TTC549 (cell line): Measurements from ENCODE around the gene HOXC13.

ENCODE experiments used
- FAIRE-seq: peaks from 2 replicates; lab custom pipeline; 2012; peaks lifted over from hg19 to GRCh38; lab: Jason Lieb, UNC

HOXC13 gene

DNA sequence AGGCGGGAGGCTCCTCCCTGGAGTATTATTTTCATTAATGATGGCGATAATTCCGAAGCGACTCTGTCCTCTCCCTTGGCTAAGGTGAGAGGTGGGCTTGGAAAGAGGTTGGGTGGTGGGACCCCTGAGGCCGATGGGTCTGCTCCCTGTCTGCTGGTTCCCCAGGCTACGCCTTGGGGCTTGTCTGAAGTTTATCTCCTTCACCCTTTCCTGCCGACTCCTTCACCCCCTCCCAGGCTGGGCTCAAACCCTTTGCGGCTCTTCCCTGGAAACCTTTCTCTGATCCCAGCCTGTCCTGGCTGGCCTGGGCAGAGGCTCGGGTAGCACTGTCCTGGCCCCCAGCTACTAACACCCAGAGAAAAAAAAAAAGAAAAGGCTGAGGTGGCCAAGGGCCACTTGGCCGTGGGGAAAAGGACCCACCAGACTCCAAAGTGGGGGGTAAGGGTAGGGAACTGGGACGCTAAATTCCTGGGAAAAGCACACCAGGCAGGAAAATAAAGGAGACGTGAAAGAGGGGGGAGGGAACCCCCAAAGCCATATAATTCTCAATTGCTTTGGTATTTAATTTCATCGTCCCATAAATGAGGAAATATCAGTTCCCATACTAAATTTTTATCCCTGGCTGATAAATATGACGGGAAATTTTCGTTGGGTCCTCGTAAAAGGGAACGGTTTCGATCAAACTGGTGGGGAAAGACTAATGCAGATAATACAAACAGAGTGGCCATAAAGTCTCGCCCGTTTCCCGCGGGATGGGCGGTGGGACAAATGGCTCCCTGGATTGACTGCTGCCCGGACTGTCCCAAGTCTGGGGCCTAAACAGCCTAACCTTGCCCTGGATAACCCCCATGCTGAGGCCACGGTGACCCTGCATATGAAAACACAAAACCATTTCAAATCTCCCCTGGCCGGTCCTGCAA lies 44.3 kb downstream of the HOXC13 start:
- FAIRE-seq, result no peak

DNA sequence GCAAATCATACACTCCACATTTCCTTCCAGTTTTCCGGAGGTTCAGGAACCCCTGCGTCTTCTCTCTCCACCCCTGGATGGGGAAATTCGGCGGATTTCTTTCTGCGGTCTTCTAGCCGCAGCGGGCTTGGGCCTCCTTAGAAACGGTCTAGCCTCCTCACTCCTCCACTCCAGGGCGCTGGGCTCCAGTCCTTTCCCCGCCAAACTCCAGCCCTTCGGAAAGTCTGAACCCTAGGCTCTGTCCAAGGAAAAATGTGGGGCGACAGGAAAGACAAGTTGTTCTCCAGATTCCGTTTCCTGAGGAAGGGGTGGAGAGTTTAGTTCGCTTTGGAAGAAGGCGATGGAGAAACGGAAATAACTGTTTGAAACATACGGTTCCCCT lies 44.9 kb downstream of the HOXC13 start:
- no peak for FAIRE-seq

DNA sequence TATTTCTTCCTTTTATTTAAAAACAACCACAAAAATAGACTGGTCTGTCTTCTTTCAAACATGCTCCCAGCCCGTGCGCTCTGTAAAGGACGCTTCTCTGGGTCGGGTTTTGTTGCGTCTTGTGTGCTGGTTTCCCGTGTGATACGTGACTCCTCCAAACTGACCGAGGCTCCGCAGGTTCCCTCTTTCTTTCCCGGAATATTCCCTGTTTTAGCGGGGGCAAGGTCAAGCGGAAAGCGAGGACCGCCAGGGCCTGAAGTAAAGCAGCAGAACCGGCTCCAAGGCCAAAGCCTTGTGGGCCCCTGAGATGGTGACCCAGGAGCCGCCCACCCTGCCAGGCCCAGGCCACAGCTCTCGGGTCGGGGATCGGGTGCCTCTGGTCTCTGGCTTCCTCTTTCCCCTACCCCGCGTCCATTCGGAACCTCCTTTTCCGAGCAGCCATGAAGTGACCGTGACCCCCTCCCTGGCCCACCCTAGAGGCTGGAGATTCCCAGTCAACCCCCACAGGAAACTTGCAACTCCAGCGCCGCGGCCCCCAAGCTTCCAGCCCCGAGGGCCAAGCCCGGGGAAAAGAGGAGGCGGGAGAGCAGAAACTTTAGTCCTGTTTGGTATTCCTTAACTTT lies 45.4 kb downstream of the HOXC13 start:
- FAIRE-seq, result no peak

DNA sequence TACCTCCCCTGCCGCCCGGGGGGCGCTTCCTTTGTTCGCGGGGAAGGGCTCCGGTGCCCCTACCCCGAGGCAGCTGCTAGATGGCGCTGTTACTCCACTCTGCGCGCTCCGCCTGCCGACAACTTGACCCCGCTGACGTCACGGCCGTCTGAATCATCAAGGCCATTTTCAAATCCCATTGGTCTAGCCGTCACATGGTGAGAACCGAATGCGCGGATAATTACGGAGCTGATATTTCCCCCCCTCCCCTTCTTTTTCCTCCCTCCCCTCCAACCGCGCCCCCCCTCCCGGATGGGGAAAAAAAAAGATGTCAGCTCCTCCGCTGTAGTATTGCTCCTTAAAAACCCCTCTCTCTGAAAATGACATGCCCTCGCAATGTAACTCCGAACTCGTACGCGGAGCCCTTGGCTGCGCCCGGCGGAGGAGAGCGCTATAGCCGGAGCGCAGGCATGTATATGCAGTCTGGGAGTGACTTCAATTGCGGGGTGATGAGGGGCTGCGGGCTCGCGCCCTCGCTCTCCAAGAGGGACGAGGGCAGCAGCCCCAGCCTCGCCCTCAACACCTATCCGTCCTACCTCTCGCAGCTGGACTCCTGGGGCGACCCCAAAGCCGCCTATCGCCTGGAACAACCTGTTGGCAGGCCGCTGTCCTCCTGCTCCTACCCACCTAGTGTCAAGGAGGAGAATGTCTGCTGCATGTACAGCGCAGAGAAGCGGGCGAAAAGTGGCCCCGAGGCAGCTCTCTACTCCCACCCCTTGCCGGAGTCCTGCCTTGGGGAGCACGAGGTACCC lies 46.5 kb downstream of the HOXC13 start, which contains the start of gene HOXC10:
Gene HOXC10 (plus strand): TSS at position 246 of the 791 bp plus-strand sequence. CDS start 114 bp downstream, at position 360.
- peak; percentile 68 for FAIRE-seq

DNA sequence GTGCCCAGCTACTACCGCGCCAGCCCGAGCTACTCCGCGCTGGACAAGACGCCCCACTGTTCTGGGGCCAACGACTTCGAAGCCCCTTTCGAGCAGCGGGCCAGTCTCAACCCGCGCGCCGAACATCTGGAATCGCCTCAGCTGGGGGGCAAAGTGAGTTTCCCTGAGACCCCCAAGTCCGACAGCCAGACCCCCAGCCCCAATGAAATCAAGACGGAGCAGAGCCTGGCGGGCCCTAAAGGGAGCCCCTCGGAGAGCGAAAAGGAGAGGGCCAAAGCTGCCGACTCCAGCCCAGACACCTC lies 47.0 kb downstream of the HOXC13 start:
- FAIRE-seq, result no peak

DNA sequence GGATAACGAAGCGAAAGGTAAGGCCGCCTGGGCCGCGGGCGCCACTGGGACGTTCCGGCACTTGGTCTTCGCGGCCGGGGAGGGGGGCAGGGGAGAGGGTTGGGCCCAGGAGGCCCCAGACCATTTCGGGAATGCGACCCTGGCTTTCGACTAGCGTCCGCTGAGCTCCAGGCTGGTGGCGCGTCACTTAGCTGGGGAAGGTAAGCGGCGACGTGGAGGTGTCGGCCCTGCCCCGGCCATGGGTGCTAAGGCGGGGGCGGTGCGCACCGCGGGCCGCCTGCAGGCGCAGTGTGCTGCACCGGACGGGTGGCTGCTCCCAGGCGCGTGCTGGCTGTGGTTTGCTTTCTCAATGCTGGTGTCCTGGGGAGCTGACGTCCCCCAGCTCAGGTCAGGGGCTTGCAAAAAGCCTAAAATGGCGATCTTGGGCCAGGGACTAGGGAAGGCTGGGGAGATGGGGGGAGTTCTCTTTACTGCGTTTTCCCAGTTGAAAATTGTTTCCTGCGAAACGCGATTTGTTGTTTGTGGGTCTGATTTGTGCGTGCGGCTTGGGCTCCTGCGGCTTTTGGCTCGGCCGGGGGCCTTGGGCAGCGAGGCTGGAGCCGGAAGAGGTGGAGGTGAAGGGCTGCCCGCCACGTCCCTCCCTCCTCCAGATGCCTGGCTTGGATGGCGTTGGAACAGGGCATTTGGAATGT lies 47.5 kb downstream of the HOXC13 start:
- FAIRE-seq, result no peak

DNA sequence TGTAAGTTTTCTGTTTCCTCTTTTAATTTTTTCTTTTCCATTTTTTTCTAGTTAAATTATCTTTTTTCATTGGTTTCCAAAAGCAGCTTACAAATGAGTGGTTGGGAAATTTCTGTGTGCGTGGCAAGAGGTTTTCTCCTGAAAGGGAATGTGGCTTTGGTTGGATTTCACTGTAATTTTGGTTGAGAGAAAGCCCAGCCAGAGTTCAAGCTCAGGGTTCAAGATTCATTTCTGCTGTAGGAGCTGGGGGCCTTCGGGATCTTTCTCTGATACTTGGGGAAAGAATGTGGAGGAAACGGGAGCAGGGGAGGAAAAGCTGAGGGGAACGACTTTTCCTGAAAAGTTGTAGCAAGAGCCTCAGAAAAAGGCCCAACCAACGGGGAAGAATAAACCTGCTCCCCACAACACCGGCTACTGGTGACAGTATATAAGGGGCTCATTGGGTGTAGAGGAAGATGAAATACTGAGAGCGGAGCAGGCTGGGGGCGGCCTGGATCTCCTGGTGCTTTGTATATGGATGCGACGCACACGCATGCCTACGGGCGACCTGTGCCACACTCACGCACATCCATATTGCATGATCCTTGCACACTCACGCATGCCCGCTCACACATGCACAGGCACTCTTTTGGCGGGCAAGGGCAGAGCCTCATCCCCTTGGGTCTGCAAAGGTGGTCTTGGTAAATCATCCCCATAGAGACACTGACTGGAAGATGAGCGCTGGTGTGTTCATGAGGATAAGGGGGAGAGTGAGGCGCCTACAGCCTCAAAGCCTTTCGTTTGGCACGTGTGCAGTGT lies 48.3 kb downstream of the HOXC13 start:
- no peak for FAIRE-seq

DNA sequence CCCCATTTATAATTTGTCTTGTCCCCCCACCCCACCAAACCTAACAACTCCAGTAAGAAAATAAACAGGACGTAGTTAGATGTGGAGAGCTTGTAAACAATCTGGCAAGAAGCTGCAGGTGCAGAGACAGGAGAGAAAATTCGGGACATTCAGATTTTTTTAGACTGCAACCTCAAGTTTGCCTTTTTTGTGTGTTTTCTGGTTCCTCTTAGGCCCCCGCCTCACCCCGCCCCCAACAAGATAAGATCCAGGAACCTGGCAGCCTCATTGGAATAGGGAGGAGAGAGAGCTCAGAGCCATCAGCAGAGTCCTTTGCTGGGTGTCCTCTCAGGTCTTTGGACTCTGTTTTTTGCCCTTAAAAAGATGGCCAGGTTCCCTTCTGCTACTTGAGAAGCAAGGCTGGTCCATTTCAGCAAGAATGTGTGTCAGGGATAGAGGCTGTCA lies 49.2 kb downstream of the HOXC13 start:
- FAIRE-seq, result no peak

DNA sequence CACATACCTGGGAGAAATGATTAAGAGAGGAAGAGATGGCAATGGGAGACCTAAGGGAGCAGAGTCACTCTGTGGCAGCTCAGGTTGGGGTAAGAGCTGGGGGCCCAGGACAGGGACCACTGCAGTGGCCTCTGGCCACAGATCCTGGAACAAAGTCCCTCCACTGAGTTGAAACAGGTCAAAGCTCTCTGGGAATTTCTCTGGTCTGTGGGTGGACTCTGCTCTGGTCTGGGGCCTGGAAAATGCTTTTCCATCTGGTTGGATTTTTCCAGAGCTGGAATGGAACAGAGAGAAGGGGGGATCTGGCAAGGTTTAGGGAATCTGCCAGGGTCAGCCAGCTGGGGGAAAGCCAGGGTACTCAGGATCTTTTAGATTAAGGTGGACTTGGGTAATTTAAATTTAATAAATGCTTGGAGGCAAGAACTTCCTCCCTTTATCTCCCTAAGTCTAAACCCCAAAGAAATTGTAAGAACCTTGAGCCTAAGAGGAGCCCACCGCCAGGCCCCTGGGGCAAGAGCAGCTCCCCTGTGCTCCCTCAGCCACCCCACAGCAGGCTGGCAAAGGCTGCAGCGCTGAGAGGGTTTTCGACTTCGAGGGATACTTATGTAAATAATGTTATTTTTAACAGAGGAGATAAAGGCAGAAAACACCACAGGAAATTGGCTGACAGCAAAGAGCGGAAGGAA lies 50.1 kb downstream of the HOXC13 start:
- no peak for FAIRE-seq

DNA sequence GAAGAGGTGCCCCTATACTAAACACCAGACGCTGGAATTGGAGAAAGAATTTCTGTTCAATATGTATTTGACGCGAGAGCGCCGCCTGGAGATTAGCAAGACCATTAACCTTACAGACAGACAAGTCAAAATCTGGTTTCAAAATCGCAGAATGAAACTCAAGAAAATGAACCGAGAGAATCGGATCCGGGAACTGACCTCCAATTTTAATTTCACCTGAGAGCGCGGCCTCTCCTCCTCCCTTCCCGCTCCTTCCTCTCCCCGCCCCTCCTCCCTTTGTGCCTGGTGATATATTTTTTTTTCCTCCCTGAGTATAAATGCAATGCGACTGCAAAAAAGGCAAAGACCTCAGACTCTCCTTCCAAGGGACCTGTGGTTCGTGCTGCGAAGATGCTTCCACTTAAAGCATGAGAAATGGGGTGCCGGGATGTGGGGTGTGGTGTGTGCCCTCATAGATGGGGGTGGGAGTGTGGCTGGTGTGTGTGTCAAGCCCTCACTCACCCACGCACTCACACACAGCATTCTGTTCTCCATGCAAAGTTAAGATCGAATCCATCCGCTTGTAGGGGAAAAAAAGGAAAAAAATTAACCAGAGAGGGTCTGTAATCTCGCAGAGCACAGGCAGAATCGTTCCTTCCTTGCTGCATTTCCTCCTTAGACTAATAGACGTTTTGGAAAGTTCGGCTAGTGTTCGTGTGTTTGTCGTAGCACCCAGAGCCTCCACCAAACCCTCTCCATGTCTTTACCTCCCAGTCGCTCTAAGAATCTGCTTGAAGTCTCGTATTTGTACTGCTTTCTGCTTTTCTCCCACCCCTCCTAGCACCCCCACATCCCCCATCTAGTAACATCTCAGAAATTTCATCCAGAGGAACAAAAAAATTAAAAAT lies 50.8 kb downstream of the HOXC13 start:
- FAIRE-seq, result peak; percentile 60

DNA sequence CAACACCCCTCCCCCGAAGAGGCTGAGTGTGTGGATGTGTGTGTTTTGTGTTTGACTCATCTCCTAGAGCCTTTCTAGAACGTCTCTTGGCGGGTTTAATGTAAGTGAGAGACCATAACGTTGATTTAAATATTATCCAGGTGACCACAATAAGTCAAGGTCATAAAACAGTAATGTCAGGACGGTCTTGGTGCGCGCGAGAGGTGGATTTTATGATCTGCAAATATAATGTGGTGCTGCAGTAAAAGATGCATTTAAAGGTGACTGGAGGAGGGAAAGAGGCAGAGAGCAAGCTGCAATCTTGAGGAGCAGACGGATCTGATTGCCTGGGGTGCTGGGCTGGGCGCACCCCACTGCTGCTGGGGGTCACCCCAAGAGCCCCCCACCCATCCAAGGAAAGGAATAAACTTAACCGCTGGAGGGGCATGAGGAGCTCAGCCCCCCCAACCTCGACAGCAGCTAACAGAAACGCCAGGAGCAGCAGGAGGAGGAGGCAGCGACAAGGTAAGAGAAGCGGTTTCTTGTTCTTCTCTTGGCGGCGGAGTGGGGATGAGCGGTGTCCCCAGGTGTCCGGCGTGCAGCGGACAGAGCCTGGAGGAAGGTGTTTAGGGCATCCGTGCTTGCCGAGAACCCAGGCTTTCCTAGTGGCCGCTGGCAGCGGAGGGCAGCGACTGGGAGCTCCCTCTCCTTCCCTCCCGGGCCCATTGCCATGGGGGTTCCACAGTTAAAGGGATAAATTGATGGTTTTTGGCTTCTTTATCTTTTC lies 51.9 kb downstream of the HOXC13 start:
- FAIRE-seq, result no peak

DNA sequence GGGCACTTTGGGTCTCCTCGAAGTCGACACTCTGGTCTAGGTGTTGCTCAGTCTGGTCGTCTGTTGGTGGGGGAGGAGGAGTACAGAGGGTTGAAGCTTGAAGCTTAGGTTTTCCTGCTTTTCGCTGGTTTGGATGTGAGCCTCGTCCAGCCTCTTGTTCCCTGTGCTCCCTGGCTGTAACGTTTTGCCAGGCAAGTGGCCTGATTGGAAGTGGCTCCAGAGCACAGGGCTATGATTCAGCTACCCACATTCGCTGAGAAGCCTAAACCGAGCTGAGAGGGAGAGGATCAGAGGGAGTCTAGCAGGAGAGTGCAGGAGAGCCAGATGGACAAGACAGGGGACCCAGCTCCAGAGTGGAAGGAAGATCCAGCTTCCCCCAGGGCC lies 52.4 kb downstream of the HOXC13 start:
- no peak for FAIRE-seq

DNA sequence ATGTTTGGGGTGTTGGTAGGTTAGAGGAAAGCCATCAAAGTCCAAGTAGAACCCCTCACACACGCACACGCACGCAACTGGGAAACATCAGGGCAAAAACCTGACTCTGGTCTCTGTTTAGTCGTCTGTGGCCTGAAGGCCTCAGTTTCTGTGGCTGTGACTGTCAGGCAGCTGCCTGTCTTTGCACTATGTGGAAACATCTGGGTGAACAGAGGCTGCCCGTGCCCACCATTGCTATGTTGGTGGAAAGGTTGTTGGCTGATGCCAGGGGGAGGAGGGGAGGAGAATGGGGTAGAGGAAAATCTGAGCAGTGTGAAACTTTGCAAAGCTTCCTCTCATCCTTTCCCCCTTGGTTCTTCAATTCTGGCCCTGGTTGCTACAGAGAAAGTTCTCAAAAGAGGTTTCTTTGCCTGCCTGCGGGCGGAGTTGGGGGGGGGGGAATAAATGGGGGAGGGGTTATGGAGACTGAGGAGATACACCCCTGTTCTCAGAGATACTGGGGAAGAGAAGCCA lies 53.8 kb downstream of the HOXC13 start:
- FAIRE-seq, result no peak

DNA sequence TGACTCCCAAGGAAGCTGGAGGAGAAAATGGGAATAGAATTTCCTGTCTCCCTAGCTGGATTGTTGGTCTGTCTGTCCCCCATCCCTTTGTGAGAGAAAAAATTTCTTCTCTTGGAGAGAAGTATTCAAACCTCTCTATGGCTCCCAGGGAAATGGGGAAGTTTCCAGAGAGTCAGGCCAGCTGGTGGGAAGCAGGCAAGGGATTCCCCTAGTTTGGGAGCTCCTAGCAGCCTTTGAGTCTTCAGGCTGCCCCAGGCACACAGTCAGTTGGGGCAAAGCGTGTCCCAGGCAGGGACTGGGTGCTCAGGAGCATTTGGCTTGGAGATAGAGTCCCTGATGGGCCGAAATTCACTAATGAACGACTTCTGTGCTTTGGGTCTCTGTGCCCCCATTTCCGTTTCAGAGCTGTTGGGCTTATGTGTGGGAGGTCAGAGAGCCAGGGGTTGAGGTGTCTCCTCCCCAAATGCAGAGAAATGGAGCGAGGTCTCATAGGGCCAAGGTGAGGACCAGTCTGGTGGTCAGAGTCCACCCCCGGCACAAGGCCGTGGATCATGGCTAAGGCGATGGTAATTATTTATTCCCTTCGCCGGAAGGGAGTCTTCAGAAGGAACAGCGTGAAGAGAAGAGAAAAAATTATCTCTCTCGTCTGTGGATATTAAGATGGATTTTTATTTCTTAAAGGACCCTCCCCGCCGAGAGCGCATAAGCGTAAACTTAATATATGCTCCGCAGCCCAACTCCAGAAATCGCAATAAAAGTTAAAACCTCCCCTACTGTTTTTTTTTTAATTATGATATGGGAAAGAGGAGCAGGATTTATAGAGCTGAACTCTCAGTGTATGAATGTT lies 54.8 kb downstream of the HOXC13 start:
- FAIRE-seq, result no peak

DNA sequence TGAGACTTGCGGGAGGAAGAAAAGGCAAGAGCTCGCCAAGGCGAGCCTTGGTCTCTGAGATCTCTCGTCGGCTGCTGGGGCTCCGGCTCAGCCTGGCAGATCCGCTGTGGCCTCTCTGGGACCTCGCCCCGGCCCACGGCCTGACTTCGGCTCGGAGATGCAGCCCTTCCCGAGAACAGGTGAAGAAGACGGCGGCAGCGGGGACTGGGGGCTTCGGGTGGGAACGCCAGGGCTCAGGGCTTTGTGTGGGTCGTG lies 55.3 kb downstream of the HOXC13 start:
- FAIRE-seq, result no peak

DNA sequence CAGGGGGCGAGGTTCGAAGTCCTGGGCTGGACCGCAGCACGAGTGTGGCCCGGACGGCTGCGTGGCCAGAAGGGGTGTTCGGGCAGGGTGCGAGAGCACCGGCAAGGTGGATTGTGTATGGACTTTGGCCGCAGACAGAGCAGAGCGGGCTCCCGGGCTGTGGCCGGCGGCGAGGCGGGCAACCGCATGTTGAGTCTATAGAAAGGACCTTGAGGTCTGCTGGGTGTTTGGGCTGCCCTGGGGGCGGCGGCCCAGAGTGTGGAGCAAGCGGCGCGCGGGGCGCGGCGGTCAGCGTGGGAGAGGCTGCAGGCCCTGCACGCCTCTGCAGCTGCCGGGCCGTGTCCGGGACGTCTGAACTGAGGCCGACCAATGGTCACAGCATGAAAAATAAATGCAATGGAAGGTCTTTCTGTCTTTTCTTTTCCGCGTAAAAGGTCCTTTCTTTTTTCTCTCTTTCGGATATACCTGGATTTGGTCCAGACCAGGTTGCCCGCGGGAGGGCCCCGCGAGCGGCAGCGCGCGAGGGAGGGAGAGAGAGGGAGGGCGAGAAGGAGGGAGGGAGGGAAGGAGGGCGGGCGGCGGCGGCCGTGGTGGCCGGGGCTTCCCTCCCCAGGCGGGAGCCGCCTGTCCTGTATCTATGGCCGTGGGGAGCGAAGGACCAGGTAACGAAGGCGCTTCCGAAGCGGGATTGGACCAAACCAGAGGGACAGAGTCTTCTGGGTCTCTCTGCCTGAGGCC lies 55.8 kb downstream of the HOXC13 start:
- no peak for FAIRE-seq

DNA sequence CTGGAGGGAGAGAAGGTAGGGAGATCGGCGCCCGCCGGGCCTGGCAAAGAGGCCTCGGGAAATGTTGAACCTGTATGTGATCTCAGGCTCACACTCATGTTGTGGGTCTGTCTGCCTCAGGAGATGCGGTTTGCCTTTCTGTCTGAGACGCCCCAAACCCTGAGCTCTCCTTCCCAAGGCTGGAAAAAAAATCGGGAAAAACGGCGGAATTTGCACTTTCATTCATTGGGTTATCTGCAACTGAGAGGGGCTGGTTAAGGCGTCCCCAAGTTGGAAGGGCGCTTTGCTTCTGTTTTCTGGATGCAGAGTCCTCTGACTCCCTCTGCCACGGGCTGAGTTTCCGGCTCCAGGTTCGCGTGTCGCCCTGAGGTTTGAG lies 56.4 kb downstream of the HOXC13 start:
- no peak for FAIRE-seq
